Measurements from ENCODE around the gene ATP6V0A1. TPM values are rescaled to one million over a fixed set of nuclear protein-coding genes. Genes with fewer than 3 reads are reported as not detected.

ATP6V0A1 gene
- total RNA-seq, 1 donor from 2014 or later, result 69.4 TPM

- H3K9me3 Mint-ChIP-seq, result no peaks in the 10 kb centered on the region
These were observed 5.3 kb downstream of the ATP6V0A1 start for GRCh38 chr17:42463976-42464400.

GRCh38 chr17:42467889-42468288, 9.2 kb downstream of the ATP6V0A1 start:
- Mint-ChIP-seq H3K27ac (peak overlapping the region; percentile 66), H3K27me3 (no peaks in the 10 kb centered on the region), H3K4me3 (no peak overlapping the region), H3K4me1 (ENCODE audit: unreplicated experiment) (peaks cover 13% of the 10 kb centered on the region), H3K36me3 (peaks cover 25% of the 10 kb centered on the region), H3K9me3 (no peaks in the 10 kb centered on the region)
- TF ChIP-seq CTCF (conservative IDR thresholded peaks at IDR 0.05), result no peak
- DNase-seq (ENCODE audit: extremely low spot score, unreplicated experiment), result no peak

More at GRCh38 chr17:42463976-42464400, 5.3 kb downstream of the ATP6V0A1 start:
- Mint-ChIP-seq H3K27me3 (no peaks in the 10 kb centered on the region), H3K4me3 (no peak overlapping the region), H3K27ac (no peak overlapping the region), H3K4me1 (ENCODE audit: unreplicated experiment) (peaks cover 24% of the 10 kb centered on the region), H3K36me3 (peaks cover 26% of the 10 kb centered on the region)
- no peak for TF ChIP-seq CTCF (conservative IDR thresholded peaks at IDR 0.05)
- DNase-seq (ENCODE audit: extremely low spot score, unreplicated experiment), result no peak

- Mint-ChIP-seq H3K27me3 (no peaks in the 10 kb centered on the region), H3K27ac (peak overlapping the region; percentile 51), H3K36me3 (peaks cover 35% of the 10 kb centered on the region), H3K4me3 (no peak overlapping the region), H3K9me3 (no peaks in the 10 kb centered on the region), H3K4me1 (ENCODE audit: unreplicated experiment) (peaks cover 12% of the 10 kb centered on the region)
- DNase-seq (ENCODE audit: extremely low spot score, unreplicated experiment), result no peak
- TF ChIP-seq CTCF (conservative IDR thresholded peaks at IDR 0.05), result no peak
These were observed 14.2 kb downstream of the ATP6V0A1 start for GRCh38 chr17:42472709-42473521.

GRCh38 chr17:42474276-42474675, 15.6 kb downstream of the ATP6V0A1 start:
- H3K4me3 Mint-ChIP-seq, result no peak overlapping the region
- peaks cover 12% of the 10 kb centered on the region for H3K4me1 Mint-ChIP-seq (ENCODE audit: unreplicated experiment)
- no peaks in the 10 kb centered on the region for H3K27me3 Mint-ChIP-seq
- no peak for DNase-seq (ENCODE audit: extremely low spot score, unreplicated experiment)
- no peak for TF ChIP-seq CTCF (conservative IDR thresholded peaks at IDR 0.05)
- no peaks in the 10 kb centered on the region for H3K9me3 Mint-ChIP-seq
- H3K36me3 Mint-ChIP-seq, result peaks cover 37% of the 10 kb centered on the region
- no peak overlapping the region for H3K27ac Mint-ChIP-seq

- no peak overlapping the region for H3K27ac Mint-ChIP-seq
- H3K4me1 Mint-ChIP-seq (ENCODE audit: unreplicated experiment), result peaks cover 12% of the 10 kb centered on the region
- DNase-seq (ENCODE audit: extremely low spot score, unreplicated experiment), result no peak
- TF ChIP-seq CTCF (conservative IDR thresholded peaks at IDR 0.05), result no peak
- no peak overlapping the region for H3K4me3 Mint-ChIP-seq
- no peaks in the 10 kb centered on the region for H3K9me3 Mint-ChIP-seq
- H3K36me3 Mint-ChIP-seq, result peaks cover 42% of the 10 kb centered on the region
- no peaks in the 10 kb centered on the region for H3K27me3 Mint-ChIP-seq
These were observed 16.4 kb downstream of the ATP6V0A1 start for GRCh38 chr17:42475121-42475520.
